GM03348 (cell line): ENCODE results near the gene POU6F2.

Experiments used
- DNase-seq: peaks from one replicate; pipeline ENCODE4 v3.0.0; 2012; ENCODE audit warnings: low spot score

POU6F2 gene

DNA sequence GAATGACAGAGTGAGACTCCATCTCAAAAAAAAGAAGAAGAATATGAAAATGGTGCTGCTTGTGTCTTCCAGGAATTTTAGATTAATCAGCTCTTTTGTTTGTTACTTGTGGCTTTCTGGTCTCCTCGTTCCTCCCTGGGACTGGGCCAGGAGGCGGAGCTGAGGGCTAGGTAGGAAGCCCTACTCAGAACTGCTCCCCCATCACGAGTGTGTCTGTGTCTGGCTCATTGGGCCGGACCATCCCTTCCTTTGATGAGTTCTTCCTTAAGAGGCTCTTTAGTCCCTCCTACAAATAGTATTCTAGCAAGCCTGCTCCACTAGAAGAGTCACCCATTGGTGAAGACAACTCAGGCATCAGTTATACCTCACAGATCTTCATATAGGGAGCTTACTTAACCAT lies 531.7 kb downstream of the POU6F2 start:
- no peak for DNase-seq

DNA sequence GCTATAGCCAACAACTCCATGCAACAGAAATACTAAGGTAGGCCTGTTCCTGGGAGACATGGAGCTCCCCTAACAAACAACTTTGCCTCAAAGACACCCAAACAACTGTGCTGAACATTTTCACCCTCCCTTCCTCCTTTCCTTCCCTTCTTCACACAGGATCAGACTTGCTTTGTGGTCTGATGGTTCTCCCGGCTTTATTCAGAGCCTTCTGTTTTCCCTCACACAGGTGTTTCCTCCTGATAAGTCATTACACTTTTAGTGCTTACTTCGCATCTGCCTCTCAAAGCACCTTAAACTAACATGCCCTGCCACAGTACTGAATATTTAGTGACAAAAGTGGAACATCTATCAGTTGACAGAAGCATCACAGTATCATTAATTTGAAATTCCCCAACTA lies 532.2 kb downstream of the POU6F2 start:
- DNase-seq, result no peak

DNA sequence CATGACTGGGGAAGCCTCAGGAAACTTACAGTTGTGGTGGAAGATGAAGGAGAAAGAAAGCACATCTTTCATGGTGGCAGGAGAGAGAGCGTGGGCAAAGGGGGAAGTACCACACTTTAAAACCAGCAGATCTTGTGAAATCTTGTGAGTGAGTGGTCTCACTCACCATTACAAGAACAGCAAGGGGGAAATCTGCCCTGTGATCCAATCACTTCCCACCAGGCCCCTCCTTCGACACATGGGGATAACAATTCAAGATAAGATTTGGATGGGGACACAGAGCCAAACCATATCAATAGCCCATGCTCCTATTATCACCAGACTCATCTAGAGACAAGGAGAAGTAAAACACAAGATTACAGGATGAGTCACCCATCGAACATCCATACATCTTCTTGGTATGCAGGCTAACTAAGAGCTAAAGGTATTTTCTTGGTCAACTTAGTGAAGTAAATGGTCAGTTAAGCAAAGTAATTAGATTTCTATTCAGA lies 533.2 kb downstream of the POU6F2 start:
- DNase-seq, result no peak

DNA sequence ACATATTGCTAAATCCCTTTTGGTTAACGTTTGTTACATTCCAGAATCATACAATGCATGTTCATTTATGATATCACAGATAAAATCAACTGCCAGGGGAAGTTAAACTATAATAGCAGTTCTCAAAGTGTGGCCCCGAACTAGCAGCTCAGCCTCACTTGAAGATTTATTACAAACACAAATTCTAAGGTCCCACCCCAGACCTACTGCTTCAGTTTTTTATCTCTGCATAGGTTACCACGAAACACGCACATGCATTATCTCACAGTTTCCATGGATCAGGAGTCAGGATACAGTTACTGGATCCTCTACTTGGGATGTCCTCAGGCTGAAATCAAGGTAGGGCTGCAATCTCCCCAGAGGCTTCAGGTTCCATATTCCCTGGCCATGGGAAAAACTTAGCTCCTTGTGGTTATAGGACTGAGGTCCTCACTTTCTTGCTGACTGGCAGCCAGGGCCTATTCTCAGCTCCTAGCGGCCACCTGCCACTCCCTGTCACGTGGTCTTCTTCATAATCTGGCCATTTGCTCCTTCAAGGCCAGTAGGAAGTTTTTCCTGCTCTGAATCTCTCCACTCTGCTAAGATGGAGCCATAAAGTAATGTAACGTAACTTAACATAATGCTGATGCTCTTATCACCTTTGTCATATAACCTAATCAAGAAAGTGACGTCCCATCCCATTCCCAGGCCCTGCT lies 538.0 kb downstream of the POU6F2 start:
- DNase-seq, result no peak

DNA sequence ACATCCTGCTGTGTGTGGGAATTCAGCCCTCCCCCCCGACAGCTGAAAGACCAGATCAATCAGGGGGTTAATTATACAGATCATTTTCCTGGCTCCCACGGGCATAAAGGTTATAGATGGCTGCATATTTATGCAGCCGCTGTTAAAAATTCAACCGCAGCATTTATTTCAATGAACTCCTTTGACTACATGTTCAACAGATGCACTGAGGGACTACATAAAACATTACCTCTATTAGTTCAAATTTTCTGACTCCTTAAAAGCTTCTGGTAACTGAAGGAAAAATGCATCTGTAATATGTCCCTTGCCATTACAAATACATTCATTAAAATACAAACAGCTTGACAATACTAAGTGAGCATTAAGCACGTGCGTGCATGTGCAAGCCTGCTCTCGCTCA lies 538.8 kb downstream of the POU6F2 start:
- no peak for DNase-seq

DNA sequence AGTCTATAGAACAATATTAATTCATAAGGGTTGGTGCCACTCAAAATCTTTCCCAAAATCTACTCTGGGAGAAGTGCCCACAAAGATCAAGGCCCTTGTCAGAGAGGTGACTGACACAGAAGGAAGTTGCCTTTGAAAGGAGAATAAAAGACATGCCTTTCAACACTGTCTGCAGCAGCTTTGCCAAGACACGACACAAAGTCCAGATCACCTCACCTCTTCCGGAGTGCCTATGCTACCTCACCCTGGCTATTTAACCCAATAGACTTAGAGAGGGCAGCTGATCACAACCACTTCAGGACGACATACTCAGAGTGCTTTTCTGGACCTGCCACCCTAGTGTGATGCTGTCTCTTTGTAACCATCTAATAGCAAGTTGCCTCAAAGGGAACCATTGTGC lies 539.5 kb downstream of the POU6F2 start:
- DNase-seq, result no peak
